Neural progenitor cell (in vitro differentiated cells): ENCODE results near the gene CASP9. TPM values are rescaled to one million over a fixed set of nuclear protein-coding genes. Genes with fewer than 3 reads are reported as not detected.
"Not testable (repeated sequence)": the region's sequence is repeated elsewhere in the genome, so short reads cannot be mapped to it uniquely, and the experiment has no call there.

ENCODE experiments used
- DNase-seq: peaks from one replicate; pipeline ENCODE4 v3.0.0-alpha.2; 2016; ENCODE audit warnings: low spot score
- H2AFZ ChIP-seq: fragments of 200-600 bp; sonication (generic); replicated peaks from 2 replicates; pipeline ENCODE4 v1.6.1; 2016; ENCODE audit warnings: antibody characterized with exemption
- H3F3A ChIP-seq: fragments of 200-600 bp; sonication (generic); 2 replicates; pipeline ENCODE4 v1.6.1; 2016; ENCODE audit warnings: antibody characterized with exemption, low read depth
- H3K27ac ChIP-seq: fragments of 200-600 bp; sonication (generic); 2 replicates; pipeline ENCODE4 v1.5.1; 2016; ENCODE audit warnings: mild to moderate bottlenecking
- H3K27me3 ChIP-seq: fragments of 200-600 bp; sonication (generic); 2 replicates; pipeline ENCODE4 v1.6.1; 2016; ENCODE audit warnings: mild to moderate bottlenecking, moderate library complexity
- H3K36me3 ChIP-seq: fragments of 200-600 bp; sonication (generic); 2 replicates; pipeline ENCODE4 v1.5.1; 2016
- H3K4me1 ChIP-seq: fragments of 200-600 bp; sonication (generic); 2 replicates; pipeline ENCODE4 v1.6.1; 2016; ENCODE audit warnings: mixed run types
- H3K4me2 ChIP-seq: fragments of 200-600 bp; sonication (generic); 2 replicates; pipeline ENCODE4 v1.6.1; 2016
- H3K4me3 ChIP-seq: fragments of 200-600 bp; sonication (generic); 2 replicates; pipeline ENCODE4 v1.5.1; 2016
- H3K79me2 ChIP-seq: fragments of 200-600 bp; sonication (generic); 2 replicates; pipeline ENCODE4 v1.6.1; 2016; ENCODE audit warnings: low read depth
- H3K9ac ChIP-seq: fragments of 200-600 bp; sonication (generic); 2 replicates; pipeline ENCODE4 v1.6.1; 2016
- H3K9me3 ChIP-seq: fragments of 200-600 bp; sonication (generic); 2 replicates; pipeline ENCODE4 v1.5.1; 2016; ENCODE audit warnings: low read depth
- H4K20me1 ChIP-seq: fragments of 200-600 bp; sonication (generic); 2 replicates; pipeline ENCODE4 v1.6.1; 2016; ENCODE audit warnings: low read depth
- H3K27ac Mint-ChIP-seq: 3 replicates; pipeline ENCODE4 v1.8.0; 2021; ENCODE audit warnings: mixed read lengths
- H3K27me3 Mint-ChIP-seq: 2 replicates; pipeline ENCODE4 v1.8.0; 2022; ENCODE audit warnings: low read depth, mild to moderate bottlenecking, inconsistent platforms, moderate library complexity, mixed read lengths; ENCODE audit not compliant: insufficient read depth
- H3K36me3 Mint-ChIP-seq: 3 replicates; pipeline ENCODE4 v1.8.0; 2021; ENCODE audit warnings: mixed read lengths
- H3K4me1 Mint-ChIP-seq: 3 replicates; pipeline ENCODE4 v1.8.0; 2021; ENCODE audit warnings: mixed read lengths
- H3K4me3 Mint-ChIP-seq: 3 replicates; pipeline ENCODE4 v1.8.0; 2021; ENCODE audit warnings: mild to moderate bottlenecking, moderate library complexity, mixed read lengths
- H3K9me3 Mint-ChIP-seq: 3 replicates; pipeline ENCODE4 v1.8.0; 2020; ENCODE audit warnings: mixed read lengths
- CTCF ChIP-seq: fragments of 200-600 bp; sonication (generic); IDR thresholded peaks from 2 replicates; pipeline ENCODE4 v1.5.1; 2017; ENCODE audit warnings: antibody characterized with exemption, mild to moderate bottlenecking
- EZH2 ChIP-seq: fragments of 200-600 bp; sonication (generic); IDR thresholded peaks from 2 replicates; pipeline ENCODE4 v1.6.1; 2017; ENCODE audit warnings: antibody characterized with exemption, mild to moderate bottlenecking, moderate library complexity
- EZH2phosphoT487 ChIP-seq: fragments of 200-600 bp; sonication (generic); IDR thresholded peaks from 2 replicates; pipeline ENCODE4 v1.6.1; 2017; ENCODE audit warnings: antibody characterized with exemption
- total RNA-seq: library from RNA; depleted of rRNA; stranded (reverse); fragments of >200 nt; gene quantifications from 2 replicates; pipeline ENCODE4 v1.2.3, GENCODE V29; 2015; ENCODE audit warnings: low replicate concordance

The CASP9 gene
- total RNA-seq, 1 donor from 2014 or later: 12.4 TPM

GRCh38 chr1:15460708-15461095, 63.3 kb downstream of the CASP9 start:
- Mint-ChIP-seq H3K36me3 (no peaks in the 10 kb centered on the region), H3K27me3 (peaks cover 3% of the 10 kb centered on the region), H3K4me3 (peak overlapping the region; percentile 24), H3K9me3 (no peaks in the 10 kb centered on the region), H3K27ac (no peak overlapping the region), H3K4me1 (peaks cover 30% of the 10 kb centered on the region)
- H3F3A ChIP-seq: no peaks in the 10 kb centered on the region
- no peak overlapping the region for H2AFZ ChIP-seq
- no peak overlapping the region for H3K4me2 ChIP-seq
- no peak overlapping the region for H3K9ac ChIP-seq
- no peak for DNase-seq
- no peaks in the 10 kb centered on the region for H3K4me1 ChIP-seq
- no peak overlapping the region for H3K4me3 ChIP-seq
- TF ChIP-seq CTCF (no peak), EZH2phosphoT487 (no peak), EZH2 (no peak)
- H3K27ac ChIP-seq: no peak overlapping the region
- H3K9me3 ChIP-seq: no peaks in the 10 kb centered on the region
- H3K27me3 ChIP-seq: no peaks in the 10 kb centered on the region
- H3K36me3 ChIP-seq: no peaks in the 10 kb centered on the region
- no peaks in the 10 kb centered on the region for H3K79me2 ChIP-seq
- H4K20me1 ChIP-seq: no peaks in the 10 kb centered on the region

- H3K27ac ChIP-seq: no peak overlapping the region
- H3K36me3 ChIP-seq: no peaks in the 10 kb centered on the region
- no peak overlapping the region for H3K9ac ChIP-seq
- H3K4me3 ChIP-seq: no peak overlapping the region
- no peak overlapping the region for H2AFZ ChIP-seq
- no peaks in the 10 kb centered on the region for H3K4me1 ChIP-seq
- Mint-ChIP-seq H3K4me3 (no peak overlapping the region), H3K27ac (peak overlapping the region; percentile 88), H3K27me3 (peaks cover 7% of the 10 kb centered on the region), H3K36me3 (no peaks in the 10 kb centered on the region), H3K9me3 (no peaks in the 10 kb centered on the region), H3K4me1 (peaks cover 35% of the 10 kb centered on the region)
- no peaks in the 10 kb centered on the region for H3F3A ChIP-seq
- DNase-seq: no peak
- no peaks in the 10 kb centered on the region for H3K9me3 ChIP-seq
- H3K79me2 ChIP-seq: no peaks in the 10 kb centered on the region
- no peak overlapping the region for H3K4me2 ChIP-seq
- H3K27me3 ChIP-seq: no peaks in the 10 kb centered on the region
- TF ChIP-seq CTCF (no peak), EZH2 (no peak), EZH2phosphoT487 (no peak)
- no peaks in the 10 kb centered on the region for H4K20me1 ChIP-seq
Measured at GRCh38 chr1:15459771-15460707, 64.0 kb downstream of the CASP9 start.

GRCh38 chr1:15458388-15458787, 65.6 kb downstream of the CASP9 start:
- not testable (repeated sequence) for H3K9ac ChIP-seq, H3K79me2 ChIP-seq, H3K9me3 Mint-ChIP-seq, H3F3A ChIP-seq, H4K20me1 ChIP-seq, H3K4me3 ChIP-seq, H3K36me3 Mint-ChIP-seq, H3K9me3 ChIP-seq, H3K4me1 ChIP-seq, H3K27me3 ChIP-seq, H3K27me3 Mint-ChIP-seq, H3K27ac Mint-ChIP-seq, H3K4me3 Mint-ChIP-seq, H3K4me2 ChIP-seq, DNase-seq, H2AFZ ChIP-seq, H3K36me3 ChIP-seq, H3K27ac ChIP-seq
- peaks cover 28% of the 10 kb centered on the region for H3K4me1 Mint-ChIP-seq

- Mint-ChIP-seq H3K9me3 (no peaks in the 10 kb centered on the region), H3K27ac (no peak overlapping the region), H3K36me3 (no peaks in the 10 kb centered on the region), H3K4me3 (no peak overlapping the region), H3K4me1 (peaks cover 28% of the 10 kb centered on the region), H3K27me3 (peaks cover 8% of the 10 kb centered on the region)
- Histone ChIP-seq H3K9ac (no peak overlapping the region), H4K20me1 (no peaks in the 10 kb centered on the region), H3K4me3 (no peak overlapping the region), H2AFZ (no peak overlapping the region), H3K27ac (no peak overlapping the region), H3F3A (no peaks in the 10 kb centered on the region), H3K4me2 (no peak overlapping the region), H3K36me3 (no peaks in the 10 kb centered on the region), H3K9me3 (no peaks in the 10 kb centered on the region), H3K79me2 (no peaks in the 10 kb centered on the region), H3K4me1 (no peaks in the 10 kb centered on the region), H3K27me3 (no peaks in the 10 kb centered on the region)
- TF ChIP-seq EZH2: no peak
- TF ChIP-seq EZH2phosphoT487: no peak
- no peak for TF ChIP-seq CTCF
- DNase-seq: no peak
Measured at GRCh38 chr1:15457585-15457984, 66.4 kb downstream of the CASP9 start.
